ENCODE results near the gene MRM2.

The MRM2 gene

GRCh38 chr7:2220030-2220429 lies 22.0 kb downstream of the MRM2 start:
- DNase-seq: no peak

- no peak for DNase-seq
These were observed 22.4 kb downstream of the MRM2 start for GRCh38 chr7:2219606-2220005.

- DNase-seq: no peak
These were observed 22.9 kb downstream of the MRM2 start for GRCh38 chr7:2219136-2219535.

GRCh38 chr7:2218444-2218785 lies 23.6 kb downstream of the MRM2 start:
- DNase-seq: no peak

- DNase-seq: no peak
These were observed 24.1 kb downstream of the MRM2 start for GRCh38 chr7:2217716-2218443.

- DNase-seq: no peak
These were observed 24.8 kb downstream of the MRM2 start for GRCh38 chr7:2217206-2217605.

GRCh38 chr7:2215851-2216250 lies 26.2 kb downstream of the MRM2 start:
- DNase-seq: no peak

GRCh38 chr7:2214636-2215035 lies 27.4 kb downstream of the MRM2 start:
- DNase-seq: no peak

- DNase-seq: no peak
These were observed 28.3 kb downstream of the MRM2 start for GRCh38 chr7:2213551-2214215.

- DNase-seq: no peak
These were observed 29.1 kb downstream of the MRM2 start for GRCh38 chr7:2212906-2213305.

GRCh38 chr7:2211926-2212325 lies 30.1 kb downstream of the MRM2 start:
- DNase-seq: no peak

- no peak for DNase-seq
These were observed 30.6 kb downstream of the MRM2 start for GRCh38 chr7:2211259-2211880.

- DNase-seq: no peak
These were observed 31.3 kb downstream of the MRM2 start for GRCh38 chr7:2210551-2211258.

- DNase-seq: no peak
These were observed 32.1 kb downstream of the MRM2 start for GRCh38 chr7:2209961-2210323.

GRCh38 chr7:2209146-2209960 lies 32.7 kb downstream of the MRM2 start:
- no peak for DNase-seq

GRCh38 chr7:2208712-2209111 lies 33.3 kb downstream of the MRM2 start:
- no peak for DNase-seq

- no peak for DNase-seq
These were observed 36.8 kb downstream of the MRM2 start for GRCh38 chr7:2205036-2205780.

- DNase-seq: no peak
These were observed 37.6 kb downstream of the MRM2 start for GRCh38 chr7:2204446-2204845.

GRCh38 chr7:2203766-2204300 lies 38.2 kb downstream of the MRM2 start:
- no peak for DNase-seq

GRCh38 chr7:2202901-2203765 lies 38.9 kb downstream of the MRM2 start:
- DNase-seq: no peak

GRCh38 chr7:2202361-2202761 lies 39.6 kb downstream of the MRM2 start:
- no peak for DNase-seq

Data from cerebellar nuclear complex (tissue), 1 donor.